SK-N-SH treated with all-trans-retinoic acid at 6 μM for 48 hours (cell line): Measurements from ENCODE around the gene CD177.
"Not testable (repeated sequence)": the region's sequence is repeated elsewhere in the genome, so short reads cannot be mapped to it uniquely, and the experiment has no call there.

Experiments
- ESRRG ChIP-seq: fragments of 250-450 bp; sonication (Bioruptor Pico); IDR thresholded peaks from 2 replicates; pipeline ENCODE4 v1.6.1; 2021; ENCODE audit warnings: mild to moderate bottlenecking
- OSR1 ChIP-seq: fragments of 250-450 bp; sonication (Bioruptor Pico); IDR thresholded peaks from 2 replicates; pipeline ENCODE4 v1.8.0; 2022; ENCODE audit warnings: moderate library complexity, mild to moderate bottlenecking, inconsistent platforms
- SNAI2 ChIP-seq: fragments of 250-450 bp; sonication (Bioruptor Pico); IDR thresholded peaks from 2 replicates; pipeline ENCODE4 v1.5.0; 2020; ENCODE audit warnings: mild to moderate bottlenecking, moderate library complexity
- TCF4 ChIP-seq: fragments of 250-450 bp; sonication (Bioruptor Pico); IDR thresholded peaks from 2 replicates; pipeline ENCODE4 v1.8.0; 2021; ENCODE audit warnings: mild to moderate bottlenecking, moderate library complexity, borderline replicate concordance
- ZC3H10 ChIP-seq: fragments of 250-450 bp; sonication (Bioruptor Pico); IDR thresholded peaks from 2 replicates; pipeline ENCODE4 v1.5.1; 2021; ENCODE audit warnings: mild to moderate bottlenecking, moderate library complexity
- ZFP3 ChIP-seq: fragments of 250-450 bp; sonication (Bioruptor Pico); IDR thresholded peaks from 2 replicates; pipeline ENCODE4 v1.5.0; 2020; ENCODE audit warnings: mild to moderate bottlenecking, moderate library complexity
- ZFP30 ChIP-seq: fragments of 450-650 bp; formaldehyde crosslinking; IDR thresholded peaks from 2 replicates; pipeline ENCODE4 v1.5.0; 2022; ENCODE audit warnings: mild to moderate bottlenecking, moderate library complexity
- ZNF565 ChIP-seq: fragments of 450-650 bp; formaldehyde crosslinking; conservative IDR thresholded peaks from 2 replicates; pipeline ENCODE4 v1.5.0; 2020; ENCODE audit warnings: low read depth, mild to moderate bottlenecking, moderate library complexity
- TF ChIP-seq, protein P1 (sequence below): fragments of 250-450 bp; sonication (Bioruptor Pico); IDR thresholded peaks from 2 replicates; pipeline ENCODE4 v1.8.0; 2020; ENCODE audit warnings: mild to moderate bottlenecking, moderate library complexity, borderline replicate concordance
- TF ChIP-seq, protein P2 (sequence below): fragments of 250-450 bp; sonication (Bioruptor Pico); IDR thresholded peaks from 2 replicates; pipeline ENCODE4 v1.5.0; 2020; ENCODE audit warnings: mild to moderate bottlenecking, moderate library complexity
- TF ChIP-seq, protein P3 (sequence below): fragments of 250-450 bp; sonication (Bioruptor Pico); IDR thresholded peaks from 2 replicates; pipeline ENCODE4 v1.5.1; 2020; ENCODE audit warnings: low read depth, mild to moderate bottlenecking, moderate library complexity
- TF ChIP-seq, protein P4 (sequence below): fragments of 250-450 bp; sonication (Bioruptor Pico); IDR thresholded peaks from 2 replicates; pipeline ENCODE4 v1.5.1; 2021; ENCODE audit warnings: mild to moderate bottlenecking, moderate library complexity

DNA sequence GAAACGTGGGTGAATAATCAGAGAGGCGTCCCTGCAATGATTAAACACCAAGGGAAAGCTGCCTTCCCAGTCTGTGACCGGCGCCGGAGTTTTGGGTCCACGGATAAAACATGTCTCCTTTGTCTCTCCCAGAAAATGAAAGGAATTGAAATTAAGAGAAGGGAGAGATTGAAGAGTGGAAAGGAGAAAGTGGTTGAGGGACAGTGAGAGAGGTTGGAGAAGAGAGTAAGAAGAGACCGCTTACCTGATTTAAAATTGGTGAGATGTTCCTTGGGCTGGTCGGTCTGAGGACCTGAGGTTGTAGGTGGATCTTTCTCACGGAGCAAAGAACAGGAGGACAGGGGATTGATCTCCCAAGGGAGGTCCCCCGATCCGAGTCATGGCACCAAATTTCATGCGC, 24.9 kb upstream of the CD177 start:
- TF ChIP-seq ZFP3, ZFP30, ZC3H10, SNAI2, ZNF565, OSR1, TCF4, ESRRG (CRISPR knock-in tag): not testable (repeated sequence)
- TF ChIP-seq, protein P1, sequence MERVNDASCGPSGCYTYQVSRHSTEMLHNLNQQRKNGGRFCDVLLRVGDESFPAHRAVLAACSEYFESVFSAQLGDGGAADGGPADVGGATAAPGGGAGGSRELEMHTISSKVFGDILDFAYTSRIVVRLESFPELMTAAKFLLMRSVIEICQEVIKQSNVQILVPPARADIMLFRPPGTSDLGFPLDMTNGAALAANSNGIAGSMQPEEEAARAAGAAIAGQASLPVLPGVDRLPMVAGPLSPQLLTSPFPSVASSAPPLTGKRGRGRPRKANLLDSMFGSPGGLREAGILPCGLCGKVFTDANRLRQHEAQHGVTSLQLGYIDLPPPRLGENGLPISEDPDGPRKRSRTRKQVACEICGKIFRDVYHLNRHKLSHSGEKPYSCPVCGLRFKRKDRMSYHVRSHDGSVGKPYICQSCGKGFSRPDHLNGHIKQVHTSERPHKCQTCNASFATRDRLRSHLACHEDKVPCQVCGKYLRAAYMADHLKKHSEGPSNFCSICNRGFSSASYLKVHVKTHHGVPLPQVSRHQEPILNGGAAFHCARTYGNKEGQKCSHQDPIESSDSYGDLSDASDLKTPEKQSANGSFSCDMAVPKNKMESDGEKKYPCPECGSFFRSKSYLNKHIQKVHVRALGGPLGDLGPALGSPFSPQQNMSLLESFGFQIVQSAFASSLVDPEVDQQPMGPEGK (CRISPR knock-in tag), result not testable (repeated sequence)
- TF ChIP-seq, protein P2, sequence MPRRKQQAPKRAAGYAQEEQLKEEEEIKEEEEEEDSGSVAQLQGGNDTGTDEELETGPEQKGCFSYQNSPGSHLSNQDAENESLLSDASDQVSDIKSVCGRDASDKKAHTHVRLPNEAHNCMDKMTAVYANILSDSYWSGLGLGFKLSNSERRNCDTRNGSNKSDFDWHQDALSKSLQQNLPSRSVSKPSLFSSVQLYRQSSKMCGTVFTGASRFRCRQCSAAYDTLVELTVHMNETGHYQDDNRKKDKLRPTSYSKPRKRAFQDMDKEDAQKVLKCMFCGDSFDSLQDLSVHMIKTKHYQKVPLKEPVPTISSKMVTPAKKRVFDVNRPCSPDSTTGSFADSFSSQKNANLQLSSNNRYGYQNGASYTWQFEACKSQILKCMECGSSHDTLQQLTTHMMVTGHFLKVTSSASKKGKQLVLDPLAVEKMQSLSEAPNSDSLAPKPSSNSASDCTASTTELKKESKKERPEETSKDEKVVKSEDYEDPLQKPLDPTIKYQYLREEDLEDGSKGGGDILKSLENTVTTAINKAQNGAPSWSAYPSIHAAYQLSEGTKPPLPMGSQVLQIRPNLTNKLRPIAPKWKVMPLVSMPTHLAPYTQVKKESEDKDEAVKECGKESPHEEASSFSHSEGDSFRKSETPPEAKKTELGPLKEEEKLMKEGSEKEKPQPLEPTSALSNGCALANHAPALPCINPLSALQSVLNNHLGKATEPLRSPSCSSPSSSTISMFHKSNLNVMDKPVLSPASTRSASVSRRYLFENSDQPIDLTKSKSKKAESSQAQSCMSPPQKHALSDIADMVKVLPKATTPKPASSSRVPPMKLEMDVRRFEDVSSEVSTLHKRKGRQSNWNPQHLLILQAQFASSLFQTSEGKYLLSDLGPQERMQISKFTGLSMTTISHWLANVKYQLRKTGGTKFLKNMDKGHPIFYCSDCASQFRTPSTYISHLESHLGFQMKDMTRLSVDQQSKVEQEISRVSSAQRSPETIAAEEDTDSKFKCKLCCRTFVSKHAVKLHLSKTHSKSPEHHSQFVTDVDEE, result not testable (repeated sequence)
- TF ChIP-seq, protein P3, sequence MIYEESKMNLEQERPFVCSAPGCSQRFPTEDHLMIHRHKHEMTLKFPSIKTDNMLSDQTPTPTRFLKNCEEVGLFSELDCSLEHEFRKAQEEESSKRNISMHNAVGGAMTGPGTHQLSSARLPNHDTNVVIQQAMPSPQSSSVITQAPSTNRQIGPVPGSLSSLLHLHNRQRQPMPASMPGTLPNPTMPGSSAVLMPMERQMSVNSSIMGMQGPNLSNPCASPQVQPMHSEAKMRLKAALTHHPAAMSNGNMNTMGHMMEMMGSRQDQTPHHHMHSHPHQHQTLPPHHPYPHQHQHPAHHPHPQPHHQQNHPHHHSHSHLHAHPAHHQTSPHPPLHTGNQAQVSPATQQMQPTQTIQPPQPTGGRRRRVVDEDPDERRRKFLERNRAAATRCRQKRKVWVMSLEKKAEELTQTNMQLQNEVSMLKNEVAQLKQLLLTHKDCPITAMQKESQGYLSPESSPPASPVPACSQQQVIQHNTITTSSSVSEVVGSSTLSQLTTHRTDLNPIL (CRISPR knock-in tag), result not testable (repeated sequence)
- TF ChIP-seq, protein P4, sequence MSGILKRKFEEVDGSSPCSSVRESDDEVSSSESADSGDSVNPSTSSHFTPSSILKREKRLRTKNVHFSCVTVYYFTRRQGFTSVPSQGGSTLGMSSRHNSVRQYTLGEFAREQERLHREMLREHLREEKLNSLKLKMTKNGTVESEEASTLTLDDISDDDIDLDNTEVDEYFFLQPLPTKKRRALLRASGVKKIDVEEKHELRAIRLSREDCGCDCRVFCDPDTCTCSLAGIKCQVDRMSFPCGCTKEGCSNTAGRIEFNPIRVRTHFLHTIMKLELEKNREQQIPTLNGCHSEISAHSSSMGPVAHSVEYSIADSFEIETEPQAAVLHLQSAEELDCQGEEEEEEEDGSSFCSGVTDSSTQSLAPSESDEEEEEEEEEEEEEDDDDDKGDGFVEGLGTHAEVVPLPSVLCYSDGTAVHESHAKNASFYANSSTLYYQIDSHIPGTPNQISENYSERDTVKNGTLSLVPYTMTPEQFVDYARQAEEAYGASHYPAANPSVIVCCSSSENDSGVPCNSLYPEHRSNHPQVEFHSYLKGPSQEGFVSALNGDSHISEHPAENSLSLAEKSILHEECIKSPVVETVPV (CRISPR knock-in tag), result not testable (repeated sequence)
